Neural cell (in vitro differentiated cells): ENCODE measurements around the gene CACNA1D. TPM values are rescaled to one million over a fixed set of nuclear protein-coding genes. Genes with fewer than 3 reads are reported as not detected.

Source experiments
- H2AFZ ChIP-seq: fragments of 200-600, 300-800 bp; sonication (generic), shearing (Covaris generic); 2 replicates; pipeline ENCODE4 v1.6.0; 2014; ENCODE audit warnings: low read depth, mild to moderate bottlenecking, antibody characterized with exemption, low read length, moderate library complexity
- H3F3A ChIP-seq: fragments of 200-600 bp; shearing (Covaris generic); 2 replicates; pipeline ENCODE4 v1.6.1; 2016; ENCODE audit warnings: mild to moderate bottlenecking, moderate library complexity, mixed read lengths, antibody characterized with exemption, low read length; ENCODE audit not compliant: insufficient read depth, poor library complexity, severe bottlenecking
- H3K27ac ChIP-seq: fragments of 200-600, 300-800 bp; sonication (generic), shearing (Covaris generic); 2 replicates; pipeline ENCODE4 v1.5.1; 2014; ENCODE audit warnings: mild to moderate bottlenecking, low read length, moderate library complexity
- H3K27me3 ChIP-seq: fragments of 300-800, 200-600 bp; sonication (generic), shearing (Covaris generic); 2 replicates; pipeline ENCODE4 v1.6.0; 2014; ENCODE audit warnings: mild to moderate bottlenecking, low read depth, low read length, moderate library complexity; ENCODE audit not compliant: insufficient read depth
- H3K36me3 ChIP-seq: fragments of 300-800, 200-600 bp; sonication (generic), shearing (Covaris generic); 2 replicates; pipeline ENCODE4 v1.5.1; 2014; ENCODE audit warnings: mild to moderate bottlenecking, antibody characterized with exemption, low read length, moderate library complexity; ENCODE audit not compliant: insufficient read depth
- H3K4me2 ChIP-seq: fragments of 300-800, 200-600 bp; sonication (generic), shearing (Covaris generic); 2 replicates; pipeline ENCODE4 v1.6.0; 2014; ENCODE audit warnings: mild to moderate bottlenecking, low read length
- H3K4me3 ChIP-seq: fragments of 300-800, 200-600 bp; sonication (generic), shearing (Covaris generic); 2 replicates; pipeline ENCODE4 v1.5.1; 2014; ENCODE audit warnings: mild to moderate bottlenecking, low read length, moderate library complexity
- H3K79me2 ChIP-seq: fragments of 200-600 bp; shearing (Covaris generic); replicated peaks from 2 replicates; pipeline ENCODE4 v1.6.0; 2014; ENCODE audit warnings: mild to moderate bottlenecking, low read length, moderate library complexity; ENCODE audit not compliant: insufficient read depth
- H3K9ac ChIP-seq: fragments of 300-800, 200-600 bp; sonication (generic), shearing (Covaris generic); 2 replicates; pipeline ENCODE4 v1.6.1; 2016; ENCODE audit warnings: mild to moderate bottlenecking, low read length, mixed read lengths
- H3K9me2 ChIP-seq: fragments of 200-600 bp; shearing (Covaris generic); 2 replicates; pipeline ENCODE4 v1.6.1; 2016; ENCODE audit warnings: mild to moderate bottlenecking, low read length, mixed read lengths; ENCODE audit not compliant: insufficient read depth
- H3K9me3 ChIP-seq: fragments of 200-600, 300-800 bp; sonication (generic), shearing (Covaris generic); 2 replicates; pipeline ENCODE4 v1.6.1; 2016; ENCODE audit warnings: mild to moderate bottlenecking, mixed run types, low read length, moderate library complexity, mixed read lengths
- H4K20me1 ChIP-seq: fragments of 200-600 bp; shearing (Covaris generic); 2 replicates; pipeline ENCODE4 v1.6.1; 2016; ENCODE audit warnings: mild to moderate bottlenecking, mixed run types; ENCODE audit not compliant: insufficient read depth
- CTCF ChIP-seq: fragments of 450-650 bp; IDR thresholded peaks from 2 replicates; pipeline ENCODE4 v1.5.1; 2014; ENCODE audit warnings: antibody characterized with exemption, mild to moderate bottlenecking, moderate library complexity; ENCODE audit not compliant: poor library complexity, severe bottlenecking
- EP300 ChIP-seq: fragments of 450-650 bp; conservative IDR thresholded peaks from 2 replicates; pipeline ENCODE4 v1.6.1; 2014; ENCODE audit warnings: antibody characterized with exemption, mild to moderate bottlenecking, moderate library complexity; ENCODE audit not compliant: poor library complexity, severe bottlenecking
- EZH2 ChIP-seq: fragments of 200-600, 300-800 bp; shearing (Covaris generic), sonication (generic); IDR thresholded peaks from 2 replicates; pipeline ENCODE4 v1.6.1; 2014; ENCODE audit warnings: antibody characterized with exemption, low read length, borderline replicate concordance, mild to moderate bottlenecking; ENCODE audit not compliant: insufficient read depth, poor library complexity, severe bottlenecking
- MXI1 ChIP-seq: fragments of 450-650 bp; conservative IDR thresholded peaks from 2 replicates; pipeline ENCODE4 v1.6.1; 2014; ENCODE audit warnings: antibody characterized with exemption, mild to moderate bottlenecking; ENCODE audit not compliant: poor library complexity, severe bottlenecking
- POLR2AphosphoS5 ChIP-seq: IDR thresholded peaks from 2 replicates; pipeline ENCODE4 v1.6.1; 2012
- RAD21 ChIP-seq: fragments of 450-650 bp; conservative IDR thresholded peaks from 2 replicates; pipeline ENCODE4 v1.6.1; 2014; ENCODE audit warnings: antibody characterized with exemption, mild to moderate bottlenecking, moderate library complexity
- SMC3 ChIP-seq: fragments of 450-650 bp; conservative IDR thresholded peaks from 2 replicates; pipeline ENCODE4 v1.6.1; 2014; ENCODE audit warnings: antibody characterized with exemption, mild to moderate bottlenecking, moderate library complexity; ENCODE audit not compliant: poor library complexity
- TAF1 ChIP-seq: IDR thresholded peaks from 2 replicates; pipeline ENCODE4 v1.6.1; 2012; ENCODE audit warnings: low read depth
- polyA plus RNA-seq: library from polyadenylated mRNA; depleted of rRNA; stranded (reverse); fragments of >200 nt; gene quantifications from 2 replicates; pipeline ENCODE4 v1.2.3, GENCODE V29; 2014
- TF ChIP-seq, protein P1 (sequence below): IDR thresholded peaks from 2 replicates; pipeline ENCODE4 v1.6.1; 2012; ENCODE audit warnings: borderline replicate concordance

Gene CACNA1D
- polyA plus RNA-seq, 1 donor from 2014 or later: 22.5 TPM

DNA sequence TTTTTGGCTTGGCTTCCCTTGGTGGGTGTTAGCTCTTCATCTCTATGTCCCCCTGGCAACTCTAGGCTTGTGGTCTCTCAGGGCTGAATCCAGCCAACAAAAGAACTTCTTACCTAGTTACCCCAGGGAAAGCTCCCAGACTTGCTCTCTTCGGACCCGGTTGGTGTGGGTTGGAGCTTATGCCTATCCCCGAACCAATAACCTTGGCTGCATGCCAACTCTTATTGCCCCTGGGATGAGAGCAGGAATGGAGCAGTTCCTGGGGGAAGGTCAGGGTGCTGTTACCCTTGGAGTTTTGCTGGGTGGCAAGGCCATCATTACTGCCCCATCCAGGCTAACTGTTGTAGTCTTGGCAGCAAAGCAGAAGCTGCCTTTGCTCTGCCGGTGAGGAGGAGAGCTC, 147.8 kb downstream of the CACNA1D start:
- H3K4me3 ChIP-seq: no peak overlapping the region
- TF ChIP-seq SMC3 (no peak), MXI1 (no peak), TAF1 (no peak), EP300 (no peak), POLR2AphosphoS5 (no peak), EZH2 (no peak), RAD21 (no peak)
- TF ChIP-seq, protein P1, sequence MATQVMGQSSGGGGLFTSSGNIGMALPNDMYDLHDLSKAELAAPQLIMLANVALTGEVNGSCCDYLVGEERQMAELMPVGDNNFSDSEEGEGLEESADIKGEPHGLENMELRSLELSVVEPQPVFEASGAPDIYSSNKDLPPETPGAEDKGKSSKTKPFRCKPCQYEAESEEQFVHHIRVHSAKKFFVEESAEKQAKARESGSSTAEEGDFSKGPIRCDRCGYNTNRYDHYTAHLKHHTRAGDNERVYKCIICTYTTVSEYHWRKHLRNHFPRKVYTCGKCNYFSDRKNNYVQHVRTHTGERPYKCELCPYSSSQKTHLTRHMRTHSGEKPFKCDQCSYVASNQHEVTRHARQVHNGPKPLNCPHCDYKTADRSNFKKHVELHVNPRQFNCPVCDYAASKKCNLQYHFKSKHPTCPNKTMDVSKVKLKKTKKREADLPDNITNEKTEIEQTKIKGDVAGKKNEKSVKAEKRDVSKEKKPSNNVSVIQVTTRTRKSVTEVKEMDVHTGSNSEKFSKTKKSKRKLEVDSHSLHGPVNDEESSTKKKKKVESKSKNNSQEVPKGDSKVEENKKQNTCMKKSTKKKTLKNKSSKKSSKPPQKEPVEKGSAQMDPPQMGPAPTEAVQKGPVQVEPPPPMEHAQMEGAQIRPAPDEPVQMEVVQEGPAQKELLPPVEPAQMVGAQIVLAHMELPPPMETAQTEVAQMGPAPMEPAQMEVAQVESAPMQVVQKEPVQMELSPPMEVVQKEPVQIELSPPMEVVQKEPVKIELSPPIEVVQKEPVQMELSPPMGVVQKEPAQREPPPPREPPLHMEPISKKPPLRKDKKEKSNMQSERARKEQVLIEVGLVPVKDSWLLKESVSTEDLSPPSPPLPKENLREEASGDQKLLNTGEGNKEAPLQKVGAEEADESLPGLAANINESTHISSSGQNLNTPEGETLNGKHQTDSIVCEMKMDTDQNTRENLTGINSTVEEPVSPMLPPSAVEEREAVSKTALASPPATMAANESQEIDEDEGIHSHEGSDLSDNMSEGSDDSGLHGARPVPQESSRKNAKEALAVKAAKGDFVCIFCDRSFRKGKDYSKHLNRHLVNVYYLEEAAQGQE: no peak
- no peaks in the 10 kb centered on the region for H3K9me2 ChIP-seq

DNA sequence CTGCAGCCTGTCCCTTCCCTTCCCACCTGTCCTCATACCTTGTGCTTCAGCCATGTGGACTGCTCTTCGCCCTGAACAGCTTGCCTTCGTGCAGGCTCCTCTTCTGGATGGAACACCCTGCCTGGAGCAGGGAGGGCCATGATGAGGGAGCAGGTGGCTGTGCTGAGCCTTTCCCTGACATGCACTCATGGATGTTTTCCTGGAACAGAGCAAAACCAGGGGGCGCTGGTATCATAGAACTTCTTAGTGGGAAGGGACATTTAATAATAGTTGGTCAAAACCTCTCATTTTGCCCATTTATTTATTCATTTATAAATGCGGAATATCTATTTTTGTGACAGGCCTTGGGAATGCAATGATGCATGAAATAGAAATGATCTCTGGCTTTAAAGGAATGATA, 149.3 kb downstream of the CACNA1D start:
- Histone ChIP-seq H4K20me1 (no peaks in the 10 kb centered on the region), H3K9ac (no peak overlapping the region), H3F3A (no peaks in the 10 kb centered on the region), H3K79me2 (no peaks in the 10 kb centered on the region), H3K27ac (no peak overlapping the region), H3K4me2 (no peak overlapping the region), H3K27me3 (no peaks in the 10 kb centered on the region), H3K4me3 (no peak overlapping the region), H3K9me3 (no peaks in the 10 kb centered on the region), H2AFZ (no peak overlapping the region), H3K36me3 (no peaks in the 10 kb centered on the region), H3K9me2 (no peaks in the 10 kb centered on the region)
- TF ChIP-seq MXI1: no peak
- TF ChIP-seq RAD21: no peak
- TF ChIP-seq CTCF: no peak
- TF ChIP-seq EZH2: no peak
- TF ChIP-seq, protein P1: no peak
- TF ChIP-seq EP300: no peak

More for the DNA sequence above, 147.8 kb downstream of the CACNA1D start:
- Histone ChIP-seq H3K79me2 (no peaks in the 10 kb centered on the region), H3K27ac (no peak overlapping the region), H4K20me1 (no peaks in the 10 kb centered on the region), H3K9ac (no peak overlapping the region), H3K4me2 (no peak overlapping the region), H3K27me3 (no peaks in the 10 kb centered on the region), H3F3A (no peaks in the 10 kb centered on the region), H2AFZ (no peak overlapping the region), H3K36me3 (no peaks in the 10 kb centered on the region), H3K9me3 (no peaks in the 10 kb centered on the region)
